HG03025 (cell line): Measurements from ENCODE around the gene ATAT1.
A peak's percentile ranks its signal among the peaks of the same experiment; 100 is the strongest.

ENCODE experiments used
- ATAC-seq: cut with Tn5 transposase; IDR thresholded peaks from one replicate; pipeline ENCODE4 v1.9.1; 2021; ENCODE audit warnings: mild to moderate bottlenecking, moderate library complexity; ENCODE audit not compliant: unreplicated experiment, low FRiP score

Gene ATAT1

DNA sequence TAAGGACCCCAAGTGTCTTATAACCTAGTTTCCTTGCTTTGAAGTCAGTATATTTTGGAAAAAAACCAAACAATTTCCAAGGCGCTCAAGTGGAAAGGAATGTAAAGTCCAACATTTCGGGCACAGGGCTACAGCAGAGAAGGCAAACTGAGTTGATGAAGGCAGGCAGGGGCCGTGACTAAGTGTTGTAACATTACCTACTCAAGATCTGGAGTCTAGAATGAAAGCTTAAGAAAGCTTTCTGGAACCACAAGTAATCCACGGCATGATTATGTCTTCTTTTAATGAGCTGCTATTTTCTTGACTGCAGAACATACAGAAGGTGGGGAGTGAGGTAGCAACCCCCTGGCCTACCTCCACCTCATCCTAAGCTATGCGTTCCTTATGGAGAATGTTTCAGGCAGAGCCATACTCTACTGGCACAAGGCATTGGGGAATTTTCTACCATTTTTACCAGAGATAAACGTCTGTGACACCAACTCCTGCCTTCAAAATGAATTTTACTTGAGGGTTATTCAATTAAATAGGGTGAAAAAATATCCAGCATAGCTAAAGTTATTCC, 13.9 kb upstream of the ATAT1 start:
- ATAC-seq, result no peak

DNA sequence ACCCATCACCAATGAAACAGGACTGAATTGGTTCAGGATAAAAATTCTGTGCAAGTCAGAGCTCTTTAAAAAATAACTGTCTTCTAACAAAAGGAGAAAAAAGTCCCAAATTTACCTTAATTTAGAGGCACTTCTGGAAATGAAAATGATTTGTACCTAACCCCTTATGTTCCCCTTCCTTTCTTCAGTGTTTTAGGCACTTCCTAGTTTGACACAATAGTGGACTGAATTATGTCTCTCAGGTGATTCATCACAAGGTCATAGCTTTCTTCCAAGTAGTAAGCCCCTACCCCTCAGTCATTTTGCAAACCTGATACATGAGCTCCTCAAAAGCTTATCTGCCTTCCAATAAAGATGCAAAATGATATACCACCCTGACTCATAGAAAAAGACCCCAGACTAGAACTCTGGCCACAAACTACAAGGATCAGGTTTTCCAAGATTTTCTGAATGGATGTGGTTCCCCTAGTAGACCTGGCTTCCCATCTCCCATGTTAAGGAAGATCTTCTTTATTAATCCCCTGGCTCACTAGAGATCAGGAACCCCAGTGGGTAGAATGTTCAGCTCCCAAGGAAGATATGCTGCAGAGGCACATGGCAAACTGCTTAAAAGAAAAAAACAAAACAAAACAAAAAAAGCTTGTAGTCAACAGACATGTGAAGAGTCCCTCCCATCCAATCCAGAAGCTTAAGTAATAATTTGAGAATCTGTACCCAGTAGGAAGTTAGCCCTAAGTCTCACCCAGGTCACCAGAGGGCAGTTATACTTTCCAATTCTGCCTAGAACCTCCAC, 13.2 kb upstream of the ATAT1 start:
- ATAC-seq, result no peak

GRCh38 chr6:30614044-30614842, 12.4 kb upstream of the ATAT1 start:
- no peak for ATAC-seq

DNA sequence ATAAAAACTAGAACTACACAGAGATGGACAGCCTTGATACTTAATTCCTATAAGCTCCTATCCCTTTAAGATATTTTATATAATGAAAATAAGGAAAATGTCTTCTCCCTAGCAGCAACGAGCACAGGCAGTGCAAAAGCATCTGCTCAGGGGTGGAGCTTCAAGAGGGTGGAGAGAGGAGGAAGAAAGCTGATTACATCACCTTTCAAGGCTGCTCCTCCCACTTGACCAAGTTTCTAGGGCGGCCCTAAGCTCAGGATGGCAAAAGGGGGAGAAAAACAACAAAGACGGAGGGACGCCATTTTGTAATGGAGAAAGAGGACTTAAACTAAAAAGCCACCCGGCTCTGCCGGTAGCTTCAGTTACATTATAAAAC, 11.8 kb upstream of the ATAT1 start:
- ATAC-seq, result no peak

GRCh38 chr6:30615219-30615957, 11.3 kb upstream of the ATAT1 start:
- no peak for ATAC-seq

DNA sequence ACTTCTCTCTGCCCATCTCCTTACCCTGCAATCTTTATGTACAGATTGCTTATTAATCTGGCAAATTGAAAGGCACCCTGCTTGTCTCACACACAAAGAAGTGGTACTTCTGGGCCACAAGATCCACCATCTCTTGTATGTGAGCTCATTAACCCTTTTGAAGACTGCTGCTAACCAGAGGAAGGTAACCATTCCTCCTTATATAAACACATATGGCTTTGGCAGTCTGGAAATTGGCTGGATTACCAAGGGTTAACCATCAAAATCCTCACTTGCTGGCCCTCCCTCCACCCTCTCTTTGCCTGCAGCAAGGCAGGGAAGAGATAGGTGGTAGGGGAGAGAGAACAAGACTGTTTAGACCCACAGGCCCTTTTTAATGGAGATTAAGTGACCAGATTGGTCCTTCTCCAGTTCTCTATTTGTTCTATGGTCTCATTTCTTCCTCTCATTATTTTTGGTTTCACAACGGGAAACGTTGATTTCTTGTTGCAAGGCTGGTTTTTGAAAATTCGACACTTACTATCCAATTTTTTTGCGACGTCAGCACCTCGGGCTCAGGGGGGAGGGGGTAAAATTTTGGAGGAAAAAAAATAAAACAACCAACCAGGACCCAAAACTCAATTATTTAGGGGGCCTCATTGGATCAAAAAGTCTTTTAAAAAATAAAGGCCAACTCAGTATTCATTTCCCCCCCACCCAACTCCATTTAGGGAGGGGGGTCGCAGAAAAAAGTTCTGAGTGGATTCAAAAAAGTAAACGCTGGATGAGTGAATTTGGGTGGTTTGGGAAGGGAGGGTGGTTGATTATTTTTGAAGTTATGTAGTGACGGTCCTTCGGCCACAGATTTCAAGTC, 10.5 kb upstream of the ATAT1 start:
- no peak for ATAC-seq

DNA sequence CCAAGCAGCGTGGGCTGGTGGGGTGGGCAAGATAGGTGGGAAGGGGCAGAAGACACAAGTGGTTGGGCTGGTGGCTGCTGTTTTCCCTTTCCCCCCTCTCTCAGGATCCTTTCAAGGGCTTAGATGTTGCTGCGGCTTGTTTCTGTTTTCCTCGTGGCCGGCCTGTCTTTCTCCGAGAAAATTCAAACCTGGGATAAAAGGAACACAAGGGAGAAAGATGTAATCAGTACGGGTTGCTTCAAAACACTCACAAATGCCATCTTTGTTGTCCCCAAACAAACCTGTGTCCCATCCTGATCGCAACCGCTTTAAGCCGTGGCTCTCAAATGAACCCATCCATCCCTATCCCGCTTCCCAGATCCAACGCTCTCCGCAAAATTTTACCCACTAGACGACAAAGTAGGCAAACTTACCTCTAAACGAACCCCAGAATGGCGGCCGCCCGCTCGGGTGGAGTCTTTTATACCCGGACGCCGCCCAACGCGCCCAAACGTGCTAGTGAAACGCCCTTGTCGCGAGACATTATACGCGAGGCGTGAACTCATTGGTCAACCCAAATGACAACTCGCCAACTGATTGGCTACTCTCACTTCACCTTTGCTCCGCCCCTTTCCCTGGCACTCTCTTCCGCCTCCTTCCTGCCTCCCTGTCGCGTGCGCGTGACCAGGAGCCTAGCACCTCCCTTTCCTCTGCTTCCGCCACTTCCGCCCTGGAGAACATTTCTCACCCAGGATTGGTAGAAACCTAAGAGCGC, 9.7 kb upstream of the ATAT1 start, which contains the start of gene PPP1R10:
PPP1R10 (minus strand) TSS at position 433 of the 754 bp plus-strand sequence. CDS start 7,299 bp downstream, outside the sequence.
- ATAC-seq, result peak; percentile 81

DNA sequence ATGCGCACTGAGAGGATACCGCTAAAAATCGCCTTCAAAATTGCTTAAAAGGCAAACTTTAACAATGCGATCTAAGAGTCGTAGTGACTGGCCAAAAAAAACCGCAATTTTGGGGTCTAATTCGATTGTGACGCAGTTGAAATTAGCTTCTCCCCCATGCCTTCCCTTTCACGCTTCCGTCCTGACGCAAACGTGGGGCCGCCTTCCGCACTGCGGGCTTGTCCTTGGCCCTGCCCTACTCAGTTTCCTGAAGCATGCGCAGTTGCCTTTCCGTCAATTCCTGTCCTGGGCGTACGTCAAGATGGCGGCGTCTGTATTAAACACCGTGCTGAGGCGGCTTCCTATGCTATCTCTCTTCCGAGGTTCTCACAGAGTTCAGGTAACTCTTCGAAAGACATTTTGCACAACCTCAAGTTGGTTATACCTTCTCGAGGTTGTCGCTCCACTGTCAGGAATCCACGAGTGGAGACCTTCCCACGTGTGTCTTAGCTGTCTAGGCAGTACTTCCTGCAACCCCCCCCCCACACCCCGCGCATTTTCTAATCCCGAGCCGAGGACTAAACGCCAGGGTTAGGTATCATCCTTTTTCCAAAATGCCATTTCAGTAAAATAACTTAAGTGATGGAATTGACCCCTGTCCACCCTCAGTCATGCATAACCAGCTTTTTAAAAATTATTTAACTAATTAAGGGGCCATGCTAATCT, 9.0 kb upstream of the ATAT1 start, which contains the start of gene MRPS18B:
MRPS18B (plus strand) TSS at position 276 of the 705 bp plus-strand sequence; CDS start at position 302, 26 bp downstream.
- peak; percentile 80 for ATAC-seq

- ATAC-seq, result no peak
Measured at GRCh38 chr6:30618270-30618797, 8.3 kb upstream of the ATAT1 start.

DNA sequence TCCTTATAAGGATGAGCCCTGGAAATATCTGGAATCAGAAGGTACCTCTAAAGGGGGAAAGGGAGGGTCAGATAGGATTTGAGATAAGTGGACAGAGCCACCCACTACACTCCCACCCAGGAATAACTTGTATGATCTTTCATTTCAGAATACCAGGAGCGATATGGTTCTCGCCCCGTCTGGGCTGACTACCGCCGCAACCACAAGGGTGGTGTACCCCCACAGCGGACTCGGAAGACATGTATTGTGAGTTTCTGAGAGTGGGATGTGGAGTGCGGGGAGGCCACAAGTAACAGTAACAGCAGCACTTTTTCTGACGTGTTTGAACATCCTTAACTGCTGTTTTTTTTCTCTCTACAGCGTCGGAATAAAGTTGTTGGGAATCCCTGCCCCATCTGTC, 7.1 kb upstream of the ATAT1 start:
- ATAC-seq, result no peak

- no peak for ATAC-seq
Measured at GRCh38 chr6:30625511-30625910, 1.2 kb upstream of the ATAT1 start.

DNA sequence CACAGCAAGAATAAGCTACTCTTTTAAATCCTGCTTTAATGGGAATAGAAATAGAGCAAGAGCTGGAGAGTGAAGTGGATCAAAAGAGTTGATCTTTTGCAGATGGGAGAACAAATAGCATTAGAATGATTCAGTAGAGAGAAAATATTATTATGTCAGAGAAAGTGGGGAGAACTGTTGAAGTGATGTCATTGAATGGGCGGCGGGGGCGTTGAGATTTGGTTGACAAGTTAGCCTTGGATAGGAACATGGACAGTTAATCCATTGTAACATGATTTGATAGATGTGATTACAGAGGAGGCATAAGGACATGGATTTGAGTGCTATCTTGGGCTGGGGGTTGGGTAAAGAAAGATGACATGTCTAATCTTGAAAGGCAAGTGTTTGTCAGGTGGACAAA, 9.2 kb downstream of the ATAT1 start:
- ATAC-seq, result no peak

DNA sequence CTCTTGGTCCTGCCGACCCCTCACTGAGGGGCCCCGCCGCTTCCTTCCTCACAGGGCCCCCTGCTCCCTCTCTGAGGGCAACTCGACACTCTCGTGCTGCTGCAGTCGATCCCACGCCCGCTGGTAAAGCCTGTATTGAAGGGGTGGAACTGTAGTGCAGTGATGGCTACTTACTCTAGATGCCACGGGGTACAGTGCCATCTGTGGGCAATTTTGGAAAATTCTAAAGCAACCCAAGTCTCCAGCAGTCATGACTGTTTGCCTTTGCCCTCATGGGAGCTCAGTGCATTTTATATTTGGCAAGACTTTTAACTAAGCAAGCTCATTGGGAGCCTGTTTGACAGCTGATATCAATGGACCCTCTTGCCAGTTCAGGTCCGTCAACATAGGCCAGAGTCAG, 13.8 kb downstream of the ATAT1 start:
- no peak for ATAC-seq

- ATAC-seq, result no peak
Measured at GRCh38 chr6:30641048-30641447, 14.4 kb downstream of the ATAT1 start.

DNA sequence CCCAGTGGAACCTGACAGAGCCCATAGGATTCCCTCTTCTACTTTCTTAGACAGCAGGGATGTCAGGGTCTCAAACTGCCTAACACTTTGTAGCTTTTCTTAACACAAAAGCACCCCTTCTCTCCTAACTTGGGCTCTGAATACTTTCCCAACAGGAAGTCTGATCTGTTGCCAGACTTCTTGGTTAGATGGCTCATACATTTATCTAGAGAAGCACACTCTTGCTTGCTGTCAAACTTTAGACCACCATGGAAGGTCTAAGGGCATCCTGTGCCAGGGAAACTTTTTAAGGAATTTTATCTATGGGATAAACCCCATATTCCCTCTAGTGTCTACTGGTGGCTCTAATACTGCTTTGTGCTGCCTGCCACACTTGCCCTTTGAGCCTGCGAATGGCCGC, 17.0 kb downstream of the ATAT1 start:
- no peak for ATAC-seq

DNA sequence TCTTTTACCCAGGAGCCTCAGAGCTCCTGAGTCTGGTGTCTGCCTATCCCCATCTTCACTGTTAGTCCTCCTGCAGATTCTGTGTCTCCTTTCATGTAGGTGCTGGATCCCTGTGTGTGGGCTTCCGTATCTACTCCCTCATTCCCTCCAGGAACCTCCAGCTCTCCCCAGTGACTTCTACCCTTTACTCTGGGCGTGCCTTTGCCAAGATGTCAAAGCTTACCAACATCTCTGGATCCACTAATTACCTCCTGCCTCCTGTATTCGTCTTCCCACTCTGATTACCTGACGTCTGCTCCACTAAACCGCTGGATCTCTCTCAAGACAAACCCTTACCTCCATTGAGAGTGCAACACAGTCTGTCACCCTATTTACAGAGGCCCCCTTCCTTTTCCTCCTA, 18.1 kb downstream of the ATAT1 start:
- ATAC-seq, result no peak

- no peak for ATAC-seq
Measured at GRCh38 chr6:30645989-30646388, 19.3 kb downstream of the ATAT1 start.
